Lower leg skin (tissue), 3 donors: ENCODE measurements around the gene BMP6.

Experiments
- CTCF ChIP-seq, 3 donors: fragments of 450-650 bp; IDR thresholded peaks; one replicate each; pipeline ENCODE4 v1.5.1; 2016; ENCODE audit warnings: antibody characterized with exemption in 3 of 3, mild to moderate bottlenecking in 3 of 3, moderate library complexity in 2 of 3
- POLR2A ChIP-seq, 2 donors: fragments of 450-650 bp; IDR thresholded peaks; one replicate each; pipeline ENCODE4 v1.6.1; 2016 to 2017; ENCODE audit warnings: antibody characterized with exemption in 2 of 2, mild to moderate bottlenecking in 1 of 2, moderate library complexity in 1 of 2

- no peak for TF ChIP-seq CTCF (IDR thresholded peaks at IDR 0.05)
- no peak for TF ChIP-seq POLR2A (IDR thresholded peaks at IDR 0.05)
Observed at GRCh38 chr6:7895125-7895423, 169.2 kb downstream of the BMP6 start.
